GM20000 (cell line): ENCODE measurements around the gene PARP11.

Experiments
- DNase-seq: peaks from one replicate; pipeline ENCODE4 v3.0.0; 2012; ENCODE audit warnings: low spot score
- TF ChIP-seq, protein P1 (sequence below): IDR thresholded peaks from 2 replicates; pipeline ENCODE4 v1.5.1; 2012; ENCODE audit warnings: mild to moderate bottlenecking, control low read depth; ENCODE audit errors: extremely low read depth, missing control alignments

The PARP11 gene

DNA sequence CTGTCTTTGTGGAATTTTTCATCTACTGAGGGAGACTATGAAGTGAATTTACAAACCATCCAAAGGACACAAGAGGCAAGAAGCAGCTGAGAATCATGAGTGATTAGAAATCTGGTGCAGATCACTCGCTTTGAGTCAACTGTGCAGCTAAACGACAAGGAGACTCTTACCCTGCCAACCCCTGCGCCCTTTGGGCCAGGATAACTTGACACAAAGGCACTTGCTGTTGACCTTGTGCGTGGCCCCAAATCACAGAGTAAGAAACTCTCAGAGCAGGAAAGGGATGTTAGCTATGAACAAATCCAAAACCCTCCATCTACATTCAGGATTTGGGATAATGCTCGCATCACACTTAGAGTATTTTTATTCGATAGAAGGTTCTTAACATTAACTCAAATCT is 11.5 kb upstream of the PARP11 start:
- DNase-seq, result no peak
- TF ChIP-seq, protein P1, sequence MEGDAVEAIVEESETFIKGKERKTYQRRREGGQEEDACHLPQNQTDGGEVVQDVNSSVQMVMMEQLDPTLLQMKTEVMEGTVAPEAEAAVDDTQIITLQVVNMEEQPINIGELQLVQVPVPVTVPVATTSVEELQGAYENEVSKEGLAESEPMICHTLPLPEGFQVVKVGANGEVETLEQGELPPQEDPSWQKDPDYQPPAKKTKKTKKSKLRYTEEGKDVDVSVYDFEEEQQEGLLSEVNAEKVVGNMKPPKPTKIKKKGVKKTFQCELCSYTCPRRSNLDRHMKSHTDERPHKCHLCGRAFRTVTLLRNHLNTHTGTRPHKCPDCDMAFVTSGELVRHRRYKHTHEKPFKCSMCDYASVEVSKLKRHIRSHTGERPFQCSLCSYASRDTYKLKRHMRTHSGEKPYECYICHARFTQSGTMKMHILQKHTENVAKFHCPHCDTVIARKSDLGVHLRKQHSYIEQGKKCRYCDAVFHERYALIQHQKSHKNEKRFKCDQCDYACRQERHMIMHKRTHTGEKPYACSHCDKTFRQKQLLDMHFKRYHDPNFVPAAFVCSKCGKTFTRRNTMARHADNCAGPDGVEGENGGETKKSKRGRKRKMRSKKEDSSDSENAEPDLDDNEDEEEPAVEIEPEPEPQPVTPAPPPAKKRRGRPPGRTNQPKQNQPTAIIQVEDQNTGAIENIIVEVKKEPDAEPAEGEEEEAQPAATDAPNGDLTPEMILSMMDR, result no peak

DNA sequence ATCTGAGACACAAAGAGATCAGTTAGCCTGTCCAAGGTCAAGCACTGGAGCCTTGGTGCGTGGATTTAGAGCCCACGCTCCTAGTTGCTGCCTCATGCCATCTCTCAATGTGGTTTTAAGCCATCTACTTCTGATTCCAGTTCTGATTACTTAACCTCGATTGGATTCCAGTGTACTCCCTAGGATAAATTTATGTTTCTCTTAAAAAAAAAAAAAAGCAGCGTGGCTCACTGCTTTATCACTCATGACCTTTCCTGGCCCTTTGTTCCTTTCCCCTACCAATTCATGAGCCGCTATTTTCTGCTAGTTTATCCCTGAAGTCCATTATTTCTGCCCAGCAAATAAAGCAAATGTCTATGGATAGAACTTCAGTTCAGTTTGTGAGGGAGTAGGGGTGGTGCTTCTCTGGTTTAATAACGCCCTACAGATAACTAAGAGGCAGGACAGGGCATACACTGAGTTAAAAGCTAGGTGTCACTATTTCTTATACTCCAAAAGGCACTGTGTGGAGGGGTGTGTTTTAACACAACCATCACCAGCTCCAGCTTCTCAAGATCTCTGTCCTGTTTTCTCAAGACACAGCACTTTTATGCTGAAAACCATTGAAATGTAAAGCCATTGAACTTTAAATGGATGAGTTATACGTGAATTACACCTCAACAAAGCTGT is 9.8 kb upstream of the PARP11 start:
- DNase-seq, result peak; percentile 35
- TF ChIP-seq, protein P1, result no peak

DNA sequence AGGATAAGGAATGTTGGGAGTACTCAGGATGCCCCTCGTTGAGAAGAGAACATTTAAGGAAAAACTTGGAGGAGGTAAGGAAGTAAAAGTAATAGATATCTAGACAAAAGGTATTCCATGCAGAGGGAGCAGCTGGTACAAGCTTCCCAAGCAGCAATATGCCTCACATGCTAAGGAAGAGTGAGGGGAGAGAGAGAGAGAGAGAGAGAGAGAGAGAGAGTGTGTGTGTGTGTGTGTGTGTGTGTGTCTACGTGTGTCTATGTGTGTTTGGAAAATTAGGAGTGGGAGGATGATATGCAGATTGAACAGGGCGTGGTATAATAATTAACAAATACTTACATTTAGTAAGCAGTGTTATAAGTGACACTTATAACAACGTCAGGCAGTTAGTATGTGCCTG is 9.2 kb upstream of the PARP11 start:
- DNase-seq, result no peak
- TF ChIP-seq, protein P1, result no peak

DNA sequence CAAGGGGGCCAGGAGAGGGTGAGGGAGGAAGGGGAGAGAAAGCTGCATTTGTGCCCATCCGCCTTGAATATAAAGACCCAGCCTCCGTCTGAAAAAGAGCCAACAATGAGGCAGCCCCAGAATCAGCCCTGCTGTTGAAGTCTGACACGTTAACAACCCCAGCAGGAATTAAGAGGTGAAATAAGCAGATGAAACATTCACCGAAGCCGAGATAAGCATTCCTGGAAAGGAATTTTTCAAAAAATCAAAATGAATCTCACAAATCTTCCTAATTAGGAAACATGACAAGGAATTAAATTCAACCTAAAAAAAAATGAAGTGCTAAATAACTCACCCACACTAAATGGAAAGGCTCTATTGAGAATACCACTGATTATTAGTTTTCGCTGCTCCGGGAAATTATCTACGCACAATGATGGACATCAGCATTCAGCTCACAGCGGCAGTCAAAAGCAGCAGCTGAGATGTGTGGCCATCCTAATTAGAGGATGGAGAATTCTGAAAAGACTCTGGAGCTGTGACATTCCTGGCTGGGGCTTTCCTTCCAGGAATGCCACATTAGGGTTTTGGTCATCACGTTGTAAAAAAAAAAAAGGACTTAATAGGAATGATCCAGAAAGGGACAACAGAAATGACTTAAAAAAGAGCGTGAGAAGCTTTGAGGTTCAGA is 8.2 kb upstream of the PARP11 start:
- no peak for DNase-seq
- TF ChIP-seq, protein P1, result no peak

DNA sequence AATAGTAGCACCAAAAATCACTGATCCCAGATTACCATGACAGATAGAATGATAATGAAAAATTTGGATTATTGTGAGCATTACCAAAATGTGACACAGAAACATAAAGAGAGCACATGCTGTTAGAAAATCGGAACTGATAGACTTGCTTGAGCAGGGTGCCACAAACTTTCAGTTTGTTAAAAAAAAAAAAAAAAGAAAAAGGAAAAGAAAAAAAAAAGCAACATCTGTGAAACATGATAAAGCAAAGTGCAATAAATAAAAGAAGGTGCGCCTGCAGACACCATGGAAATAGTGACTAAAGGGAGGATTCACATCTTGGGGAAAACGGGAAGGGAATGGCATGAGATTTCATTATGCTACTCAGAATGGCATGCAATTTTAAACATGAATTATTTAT is 6.6 kb upstream of the PARP11 start:
- TF ChIP-seq, protein P1, result no peak
- no peak for DNase-seq

DNA sequence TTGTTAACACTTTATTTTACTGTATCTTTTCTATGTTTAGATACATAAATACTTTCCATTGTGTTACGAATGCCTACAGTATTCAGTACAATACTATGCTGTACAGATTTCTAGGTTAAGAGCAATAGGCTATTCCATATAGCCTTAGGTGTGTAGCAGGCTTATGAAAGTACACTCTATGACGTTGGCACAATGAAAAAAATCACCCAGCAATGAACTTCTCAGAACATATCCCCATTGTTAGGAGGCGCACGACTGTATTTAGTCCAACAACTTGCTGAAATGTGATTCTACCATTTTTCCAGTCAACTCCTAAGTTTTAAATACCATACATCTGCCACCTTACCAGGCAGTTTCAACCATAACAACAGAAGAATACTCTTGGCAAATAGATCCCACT is 1.8 kb downstream of the PARP11 start:
- TF ChIP-seq, protein P1, result no peak
- DNase-seq, result no peak

DNA sequence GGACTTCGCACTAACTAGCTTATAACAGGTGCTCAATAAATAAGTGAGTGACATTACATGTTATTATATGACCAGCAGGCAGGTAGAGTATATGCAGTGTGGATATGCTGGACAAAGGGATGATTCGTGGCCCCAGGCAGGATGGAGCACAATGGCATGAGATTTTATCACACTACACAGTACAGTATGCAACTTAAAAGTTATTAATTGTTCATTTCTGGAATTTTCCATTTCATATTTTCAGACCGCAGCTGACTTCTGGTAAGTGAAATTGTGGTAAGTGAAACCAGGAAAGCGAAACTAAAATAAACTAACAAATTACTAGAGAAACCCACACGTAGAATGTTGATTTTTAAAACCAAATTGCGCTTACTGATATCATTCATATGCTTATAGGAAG is 3.3 kb downstream of the PARP11 start:
- TF ChIP-seq, protein P1, result no peak
- no peak for DNase-seq
